Stimulated activated CD4-positive, alpha-beta T cell treated with anti-CD3 and anti-CD28 coated beads, Interleukin-4, amount 100 ng/mL, for 4 hours (primary cell): ENCODE results near the gene ATP9B.

Source experiments
- DNase-seq, 2 experiments: peaks; one replicate each; pipeline ENCODE4 v3.0.0-alpha.2; 2020

Gene ATP9B

GRCh38 chr18:79334496-79335233 is 265.5 kb downstream of the ATP9B start:
- no peak for DNase-seq

GRCh38 chr18:79335833-79336360 is 266.7 kb downstream of the ATP9B start:
- no peak for DNase-seq

GRCh38 chr18:79336556-79337142 is 267.5 kb downstream of the ATP9B start:
- DNase-seq: no peak

- no peak for DNase-seq
Measured at GRCh38 chr18:79337184-79337583, 268.0 kb downstream of the ATP9B start.

- no peak for DNase-seq
Measured at GRCh38 chr18:79337620-79338019, 268.4 kb downstream of the ATP9B start.

GRCh38 chr18:79339094-79339908 is 270.1 kb downstream of the ATP9B start:
- no peak for DNase-seq

- no peak for DNase-seq
Measured at GRCh38 chr18:79343567-79344207, 274.5 kb downstream of the ATP9B start.

- no peak for DNase-seq
Measured at GRCh38 chr18:79344208-79344581, 275.0 kb downstream of the ATP9B start.

GRCh38 chr18:79345366-79345765 is 276.2 kb downstream of the ATP9B start:
- no peak for DNase-seq

GRCh38 chr18:79345981-79346380 is 276.8 kb downstream of the ATP9B start:
- DNase-seq: no peak

GRCh38 chr18:79348066-79348465 is 278.9 kb downstream of the ATP9B start:
- DNase-seq: no peak

GRCh38 chr18:79352432-79352831 is 283.2 kb downstream of the ATP9B start:
- DNase-seq: no peak

GRCh38 chr18:79353267-79353666 is 284.1 kb downstream of the ATP9B start:
- DNase-seq: no peak

GRCh38 chr18:79354350-79354749 is 285.2 kb downstream of the ATP9B start:
- no peak for DNase-seq

- no peak for DNase-seq
Measured at GRCh38 chr18:79355433-79356335, 286.5 kb downstream of the ATP9B start.

- DNase-seq: no peak
Measured at GRCh38 chr18:79356435-79356834, 287.2 kb downstream of the ATP9B start.

- DNase-seq: no peak
Measured at GRCh38 chr18:79360933-79361332, 291.7 kb downstream of the ATP9B start.

- no peak for DNase-seq
Measured at GRCh38 chr18:79361766-79362522, 292.8 kb downstream of the ATP9B start.

- DNase-seq: no peak
Measured at GRCh38 chr18:79365701-79366100, 296.5 kb downstream of the ATP9B start.

GRCh38 chr18:79366177-79367094 is 297.2 kb downstream of the ATP9B start:
- DNase-seq: no peak
